Caco-2 (cell line): Measurements from ENCODE around the gene FIBCD1. TPM values are rescaled to one million over a fixed set of nuclear protein-coding genes. Genes with fewer than 3 reads are reported as not detected.
A peak's percentile ranks its signal among the peaks of the same experiment; 100 is the strongest.

Experiments
- BruUV-seq: library from RNA; stranded (reverse); fragments of 400-500 nt; replicated peaks from 2 replicates; lab custom pipeline; 2021; lab: Mats Ljungman, UMichigan
- CTCF ChIA-PET: fragments of 300-600 bp; sonication (Branson Sonifier 250); formaldehyde crosslinking; loops from one replicate; lab custom pipeline; 2022; ENCODE audit warnings: antibody characterized with exemption; lab: Charles Lee
- POLR2A ChIA-PET: fragments of 300-600 bp; sonication (Branson Sonifier 250); formaldehyde crosslinking; loops from one replicate; lab custom pipeline; 2022; ENCODE audit warnings: antibody characterized with exemption; lab: Charles Lee
- DNase-seq, 2 experiments: peaks; one replicate each; pipeline versions ENCODE4 v3.0.0 to v3.0.0-alpha.2; 2020 to 2022
- H3K27me3 ChIP-seq: replicated peaks from 2 replicates; pipeline ENCODE4 v1.6.0; 2011; ENCODE audit warnings: low read length; ENCODE audit not compliant: control insufficient read depth, insufficient read depth
- H3K36me3 ChIP-seq: 2 replicates; pipeline ENCODE4 v1.5.1; 2011; ENCODE audit warnings: low read length; ENCODE audit not compliant: control insufficient read depth, insufficient read depth
- H3K4me1 ChIP-seq: fragments of 250-450 bp; sonication (Bioruptor Pico); 2 replicates; pipeline ENCODE4 v1.5.1; 2020; ENCODE audit warnings: mild to moderate bottlenecking
- H3K4me3 ChIP-seq: 2 replicates; pipeline ENCODE4 v1.5.1; 2011; ENCODE audit warnings: low read depth, mild to moderate bottlenecking, control low read depth, low read length
- H3K9me3 ChIP-seq: fragments of 250-450 bp; sonication (Bioruptor Pico); 2 replicates; pipeline ENCODE4 v1.5.1; 2020; ENCODE audit warnings: mild to moderate bottlenecking, moderate library complexity
- H3K27ac Mint-ChIP-seq: one replicate; pipeline ENCODE4 v1.8.0; 2022; ENCODE audit warnings: mixed read lengths; ENCODE audit not compliant: unreplicated experiment
- H3K27me3 Mint-ChIP-seq: one replicate; pipeline ENCODE4 v1.8.0; 2022; ENCODE audit warnings: mixed read lengths; ENCODE audit not compliant: insufficient read depth, unreplicated experiment
- H3K36me3 Mint-ChIP-seq: one replicate; pipeline ENCODE4 v1.8.0; 2022; ENCODE audit warnings: mild to moderate bottlenecking, mixed read lengths; ENCODE audit not compliant: insufficient read depth, unreplicated experiment
- H3K4me1 Mint-ChIP-seq: one replicate; pipeline ENCODE4 v1.8.0; 2022; ENCODE audit warnings: low read depth, mixed read lengths; ENCODE audit not compliant: unreplicated experiment
- H3K4me3 Mint-ChIP-seq: one replicate; pipeline ENCODE4 v1.8.0; 2022; ENCODE audit warnings: mild to moderate bottlenecking, moderate library complexity, mixed read lengths; ENCODE audit not compliant: unreplicated experiment
- H3K9me3 Mint-ChIP-seq: one replicate; pipeline ENCODE4 v1.8.0; 2022; ENCODE audit warnings: mixed read lengths; ENCODE audit not compliant: unreplicated experiment
- intact Hi-C: fragments of 100-400 bp; cut with micrococcal nuclease; formaldehyde crosslinking; loops from one replicate; pipeline ENCODE4 v1.10.0; 2022; ENCODE audit not compliant: unreplicated experiment
- total RNA-seq: library from RNA; stranded (reverse); gene quantifications from 2 replicates; pipeline ENCODE4 v1.2.3, GENCODE V29; 2022
- TF ChIP-seq, protein P1 (sequence below), 2 experiments: fragments of 200-600 bp in 1 of 2; IDR thresholded peaks; 1 replicate in 1 of 2; 2 replicates in 1 of 2; pipeline versions ENCODE4 v1.5.1 to v1.8.0; 2011 to 2022; ENCODE audit warnings: antibody characterized with exemption in 1 of 2, control low read depth in 1 of 2, inconsistent platforms in 1 of 2, low read depth in 1 of 2, low read length in 1 of 2, mild to moderate bottlenecking in 1 of 2, moderate library complexity in 1 of 2; ENCODE audit not compliant: insufficient read depth in 1 of 2, severe bottlenecking in 1 of 2, unreplicated experiment in 1 of 2

FIBCD1 gene
- total RNA-seq, 1 experiment from 2014 or later = not detected

DNA sequence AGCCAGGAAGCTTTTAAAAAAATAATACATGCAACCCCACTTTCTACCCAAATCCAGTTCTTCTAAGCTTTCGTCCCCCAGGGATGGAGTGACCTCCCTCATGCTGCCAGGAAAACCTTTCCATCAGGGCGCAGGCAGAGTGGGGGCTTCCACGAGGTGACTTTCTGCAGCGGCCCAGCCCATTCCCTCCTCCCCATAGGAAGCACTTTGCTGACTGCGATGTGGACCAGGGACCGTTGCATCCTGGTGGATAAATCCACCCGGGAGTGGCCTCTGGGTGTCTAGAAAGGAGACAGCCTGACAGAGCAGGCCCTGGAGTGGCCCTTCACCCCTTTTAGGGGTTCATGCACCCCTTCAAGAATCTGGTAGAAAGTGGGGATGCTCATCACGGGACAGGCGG is 44.0 kb downstream of the FIBCD1 start:
- no TSS peak for BruUV-seq
- H3K9me3 Mint-ChIP-seq = no peaks in the 10 kb centered on the region
- H3K27ac Mint-ChIP-seq = no peak overlapping the region
- H3K27me3 Mint-ChIP-seq = peaks cover 5% of the 10 kb centered on the region
- H3K4me3 Mint-ChIP-seq = no peak overlapping the region
- Histone ChIP-seq H3K9me3 (no peaks in the 10 kb centered on the region), H3K27me3 (no peaks in the 10 kb centered on the region), H3K4me3 (no peak overlapping the region), H3K36me3 (peaks cover 1% of the 10 kb centered on the region; the same call in 1 of the 2 replicates), H3K4me1 (no peaks in the 10 kb centered on the region)
- H3K36me3 Mint-ChIP-seq = peaks cover 30% of the 10 kb centered on the region
- POLR2A ChIA-PET = no interaction called here
- intact Hi-C loops = no loop called here
- TF ChIP-seq, protein P1, sequence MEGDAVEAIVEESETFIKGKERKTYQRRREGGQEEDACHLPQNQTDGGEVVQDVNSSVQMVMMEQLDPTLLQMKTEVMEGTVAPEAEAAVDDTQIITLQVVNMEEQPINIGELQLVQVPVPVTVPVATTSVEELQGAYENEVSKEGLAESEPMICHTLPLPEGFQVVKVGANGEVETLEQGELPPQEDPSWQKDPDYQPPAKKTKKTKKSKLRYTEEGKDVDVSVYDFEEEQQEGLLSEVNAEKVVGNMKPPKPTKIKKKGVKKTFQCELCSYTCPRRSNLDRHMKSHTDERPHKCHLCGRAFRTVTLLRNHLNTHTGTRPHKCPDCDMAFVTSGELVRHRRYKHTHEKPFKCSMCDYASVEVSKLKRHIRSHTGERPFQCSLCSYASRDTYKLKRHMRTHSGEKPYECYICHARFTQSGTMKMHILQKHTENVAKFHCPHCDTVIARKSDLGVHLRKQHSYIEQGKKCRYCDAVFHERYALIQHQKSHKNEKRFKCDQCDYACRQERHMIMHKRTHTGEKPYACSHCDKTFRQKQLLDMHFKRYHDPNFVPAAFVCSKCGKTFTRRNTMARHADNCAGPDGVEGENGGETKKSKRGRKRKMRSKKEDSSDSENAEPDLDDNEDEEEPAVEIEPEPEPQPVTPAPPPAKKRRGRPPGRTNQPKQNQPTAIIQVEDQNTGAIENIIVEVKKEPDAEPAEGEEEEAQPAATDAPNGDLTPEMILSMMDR (IDR thresholded peaks at IDR 0.05; ENCODE audit: insufficient read depth in 1 of 2, low read depth in 1 of 2, low read length in 1 of 2, severe bottlenecking in 1 of 2, unreplicated experiment in 1 of 2) = no peak
- no peak for DNase-seq
- CTCF ChIA-PET = interaction anchor here (0.9 to 1.2 kb wide), 2 partner anchors 38 to 46 kb away, joined by 3 read pairs; no protein-coding TSS in a partner anchor
- no peaks in the 10 kb centered on the region for H3K4me1 Mint-ChIP-seq

DNA sequence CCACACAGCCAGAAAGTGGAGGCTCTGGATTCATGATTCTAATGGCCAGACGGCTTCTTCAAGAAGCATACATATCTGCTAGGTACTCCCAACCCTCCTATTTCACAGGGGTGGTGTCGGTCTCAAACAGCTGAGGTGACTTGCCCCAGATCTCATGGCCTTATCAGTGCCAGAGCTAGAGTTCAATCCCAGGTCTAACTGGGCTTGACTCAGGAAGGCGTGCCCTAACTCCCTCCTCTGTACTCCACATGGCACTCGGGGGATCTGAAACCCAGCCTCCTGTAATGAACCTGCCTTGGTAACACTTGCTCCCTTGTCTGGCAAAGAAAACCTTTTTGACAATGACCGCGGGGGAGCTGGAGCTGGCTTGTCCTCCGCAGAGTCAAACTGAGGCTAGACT is 44.5 kb downstream of the FIBCD1 start:
- peaks cover 35% of the 10 kb centered on the region for H3K36me3 Mint-ChIP-seq
- CTCF ChIA-PET = interaction anchor here (0.9 to 1.2 kb wide), 3 partner anchors 38 to 152 kb away, joined by 3 read pairs; no protein-coding TSS in a partner anchor

GRCh38 chr9:130893341-130894101 is 45.5 kb downstream of the FIBCD1 start:
- Histone ChIP-seq H3K4me3 (no peak overlapping the region), H3K36me3 (peaks cover 1% of the 10 kb centered on the region), H3K4me1 (no peaks in the 10 kb centered on the region), H3K27me3 (no peaks in the 10 kb centered on the region), H3K9me3 (no peaks in the 10 kb centered on the region)
- Mint-ChIP-seq H3K27ac (no peak overlapping the region), H3K27me3 (peaks cover 3% of the 10 kb centered on the region), H3K4me3 (no peak overlapping the region), H3K9me3 (no peaks in the 10 kb centered on the region), H3K4me1 (no peaks in the 10 kb centered on the region), H3K36me3 (peaks cover 40% of the 10 kb centered on the region)
- TF ChIP-seq, protein P1 (IDR thresholded peaks at IDR 0.05; ENCODE audit: insufficient read depth in 1 of 2, low read depth in 1 of 2, low read length in 1 of 2, severe bottlenecking in 1 of 2, unreplicated experiment in 1 of 2) = peak; percentile 8 to 55
- intact Hi-C loops = loop anchor here (1.0 kb wide), 1 partner anchor 48 kb away; no protein-coding TSS in a partner anchor
- POLR2A ChIA-PET = no interaction called here
- DNase-seq = peak in 1 of 2 experiments; percentile 41
- CTCF ChIA-PET = interaction anchor here (1.0 to 1.1 kb wide), 2 partner anchors 39 to 153 kb away, joined by 3 to 4 read pairs; no protein-coding TSS in a partner anchor
- no TSS peak for BruUV-seq

More for the DNA sequence above, 44.5 kb downstream of the FIBCD1 start:
- H3K9me3 Mint-ChIP-seq = no peaks in the 10 kb centered on the region
- Histone ChIP-seq H3K27me3 (no peaks in the 10 kb centered on the region), H3K36me3 (peaks cover 1% of the 10 kb centered on the region; the same call in 1 of the 2 replicates), H3K4me1 (no peaks in the 10 kb centered on the region), H3K4me3 (no peak overlapping the region), H3K9me3 (no peaks in the 10 kb centered on the region)
- intact Hi-C loops = no loop called here
- H3K4me3 Mint-ChIP-seq = no peak overlapping the region
- no peaks in the 10 kb centered on the region for H3K4me1 Mint-ChIP-seq
- H3K27ac Mint-ChIP-seq = no peak overlapping the region
- TF ChIP-seq, protein P1 (IDR thresholded peaks at IDR 0.05; ENCODE audit: insufficient read depth in 1 of 2, low read depth in 1 of 2, low read length in 1 of 2, severe bottlenecking in 1 of 2, unreplicated experiment in 1 of 2) = no peak
- DNase-seq = no peak
- no TSS peak for BruUV-seq
- POLR2A ChIA-PET = no interaction called here
- H3K27me3 Mint-ChIP-seq = peaks cover 5% of the 10 kb centered on the region
